ENCODE results near the gene G6PC1. TPM values are rescaled to one million over a fixed set of nuclear protein-coding genes. Genes with fewer than 3 reads are reported as not detected.

G6PC1 gene
- total and polyA plus RNA-seq, 2 of the 13 experiments (the other 11 are each of a cell fraction or from before 2014, with no cell fraction given): 1.7 to 37.9 TPM

DNA sequence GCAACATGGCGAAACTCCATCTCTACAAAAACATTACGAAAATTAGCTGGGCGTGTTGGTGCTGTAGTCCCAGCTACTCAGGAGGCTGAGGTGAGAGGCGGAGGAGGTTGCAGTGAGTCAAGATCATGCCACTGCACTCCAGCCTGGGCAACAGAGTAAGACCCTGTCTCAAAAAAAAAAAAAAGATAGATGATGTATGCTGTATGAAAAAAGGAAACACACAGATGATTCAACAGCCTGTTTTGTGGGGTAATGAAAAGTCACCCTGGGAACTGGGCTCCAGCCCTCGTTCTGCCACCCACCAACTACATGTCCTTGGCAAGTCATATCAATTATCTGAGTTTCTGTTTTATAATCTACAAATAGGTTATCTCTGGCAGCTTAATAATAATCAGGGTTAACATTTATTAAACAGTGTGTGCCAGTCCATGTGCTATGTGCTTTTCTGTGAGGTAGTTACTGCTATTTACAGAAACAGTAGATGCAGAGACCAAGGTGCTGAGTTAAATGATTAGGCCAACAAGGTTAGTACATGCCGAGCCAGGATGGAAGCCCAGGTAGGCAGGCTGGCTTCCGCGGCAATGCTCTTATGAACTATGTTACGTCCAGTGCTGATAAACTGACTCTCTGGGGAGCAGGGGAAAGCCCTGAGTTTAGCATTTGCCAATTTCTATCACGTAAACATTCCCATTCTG, 1.1 kb downstream of the G6PC1 start (continued):
- TF ChIP-seq EZH2 (conservative IDR thresholded peaks at IDR 0.05; ENCODE audit: low read depth, low read length) (no peak), FOXA3 (CRISPR knock-in tag; IDR thresholded peaks at IDR 0.05) (no peak), RCOR2 (CRISPR knock-in tag; IDR thresholded peaks at IDR 0.05) (no peak), ATF1 (CRISPR knock-in tag; IDR thresholded peaks at IDR 0.05) (no peak), STAG1 (CRISPR knock-in tag; IDR thresholded peaks at IDR 0.05) (no peak), ZNF546 (CRISPR knock-in tag; conservative IDR thresholded peaks at IDR 0.05) (0 out of 2 replicates have a peak, but pooled peaks have one; percentile 27), ZNF431 (CRISPR knock-in tag; IDR thresholded peaks at IDR 0.05; ENCODE audit: borderline replicate concordance, low read depth) (no peak), NR2F6 (IDR thresholded peaks at IDR 0.05) (no peak), NR2F6 (CRISPR knock-in tag; IDR thresholded peaks at IDR 0.05) (no peak), JUND (CRISPR knock-in tag; IDR thresholded peaks at IDR 0.05) (no peak), SSRP1 (CRISPR knock-in tag; IDR thresholded peaks at IDR 0.05) (no peak), HOXD1 (CRISPR knock-in tag; IDR thresholded peaks at IDR 0.05) (no peak), ZSCAN29 (CRISPR knock-in tag; conservative IDR thresholded peaks at IDR 0.05) (0 out of 2 replicates have a peak, but pooled peaks have one; percentile 52), SMAD9 (CRISPR knock-in tag; IDR thresholded peaks at IDR 0.05) (no peak), ATAD3A (CRISPR knock-in tag; IDR thresholded peaks at IDR 0.05) (no peak), NBN (conservative IDR thresholded peaks at IDR 0.05) (no peak), ZNF543 (CRISPR knock-in tag; IDR thresholded peaks at IDR 0.05) (0 out of 2 replicates have a peak, but pooled peaks have one; percentile 37), ZNF563 (CRISPR knock-in tag; IDR thresholded peaks at IDR 0.05) (no peak), ZNF678 (CRISPR knock-in tag; IDR thresholded peaks at IDR 0.05) (no peak), NFE2 (CRISPR knock-in tag; IDR thresholded peaks at IDR 0.05) (no peak), HMG20A (CRISPR knock-in tag; IDR thresholded peaks at IDR 0.05; ENCODE audit: borderline replicate concordance) (peak; percentile 2; the same call in 1 of the 2 replicates), ZNF180 (CRISPR knock-in tag; IDR thresholded peaks at IDR 0.05; ENCODE audit: borderline replicate concordance, low read depth) (no peak), WIZ (CRISPR knock-in tag; IDR thresholded peaks at IDR 0.05) (no peak)
- TF ChIP-seq, protein P1, sequence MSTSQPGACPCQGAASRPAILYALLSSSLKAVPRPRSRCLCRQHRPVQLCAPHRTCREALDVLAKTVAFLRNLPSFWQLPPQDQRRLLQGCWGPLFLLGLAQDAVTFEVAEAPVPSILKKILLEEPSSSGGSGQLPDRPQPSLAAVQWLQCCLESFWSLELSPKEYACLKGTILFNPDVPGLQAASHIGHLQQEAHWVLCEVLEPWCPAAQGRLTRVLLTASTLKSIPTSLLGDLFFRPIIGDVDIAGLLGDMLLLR (CRISPR knock-in tag; IDR thresholded peaks at IDR 0.05): no peak
- TF ChIP-seq, protein P2, sequence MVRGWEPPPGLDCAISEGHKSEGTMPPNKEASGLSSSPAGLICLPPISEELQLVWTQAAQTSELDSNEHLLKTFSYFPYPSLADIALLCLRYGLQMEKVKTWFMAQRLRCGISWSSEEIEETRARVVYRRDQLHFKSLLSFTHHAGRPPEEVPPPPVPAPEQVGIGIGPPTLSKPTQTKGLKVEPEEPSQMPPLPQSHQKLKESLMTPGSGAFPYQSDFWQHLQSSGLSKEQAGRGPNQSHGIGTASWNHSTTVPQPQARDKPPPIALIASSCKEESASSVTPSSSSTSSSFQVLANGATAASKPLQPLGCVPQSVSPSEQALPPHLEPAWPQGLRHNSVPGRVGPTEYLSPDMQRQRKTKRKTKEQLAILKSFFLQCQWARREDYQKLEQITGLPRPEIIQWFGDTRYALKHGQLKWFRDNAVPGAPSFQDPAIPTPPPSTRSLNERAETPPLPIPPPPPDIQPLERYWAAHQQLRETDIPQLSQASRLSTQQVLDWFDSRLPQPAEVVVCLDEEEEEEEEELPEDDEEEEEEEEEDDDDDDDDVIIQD (CRISPR knock-in tag; IDR thresholded peaks at IDR 0.05; ENCODE audit: low read depth): no peak
- TF ChIP-seq, protein P3, sequence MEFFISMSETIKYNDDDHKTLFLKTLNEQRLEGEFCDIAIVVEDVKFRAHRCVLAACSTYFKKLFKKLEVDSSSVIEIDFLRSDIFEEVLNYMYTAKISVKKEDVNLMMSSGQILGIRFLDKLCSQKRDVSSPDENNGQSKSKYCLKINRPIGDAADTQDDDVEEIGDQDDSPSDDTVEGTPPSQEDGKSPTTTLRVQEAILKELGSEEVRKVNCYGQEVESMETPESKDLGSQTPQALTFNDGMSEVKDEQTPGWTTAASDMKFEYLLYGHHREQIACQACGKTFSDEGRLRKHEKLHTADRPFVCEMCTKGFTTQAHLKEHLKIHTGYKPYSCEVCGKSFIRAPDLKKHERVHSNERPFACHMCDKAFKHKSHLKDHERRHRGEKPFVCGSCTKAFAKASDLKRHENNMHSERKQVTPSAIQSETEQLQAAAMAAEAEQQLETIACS (CRISPR knock-in tag; IDR thresholded peaks at IDR 0.05): no peak
- TF ChIP-seq, protein P4, sequence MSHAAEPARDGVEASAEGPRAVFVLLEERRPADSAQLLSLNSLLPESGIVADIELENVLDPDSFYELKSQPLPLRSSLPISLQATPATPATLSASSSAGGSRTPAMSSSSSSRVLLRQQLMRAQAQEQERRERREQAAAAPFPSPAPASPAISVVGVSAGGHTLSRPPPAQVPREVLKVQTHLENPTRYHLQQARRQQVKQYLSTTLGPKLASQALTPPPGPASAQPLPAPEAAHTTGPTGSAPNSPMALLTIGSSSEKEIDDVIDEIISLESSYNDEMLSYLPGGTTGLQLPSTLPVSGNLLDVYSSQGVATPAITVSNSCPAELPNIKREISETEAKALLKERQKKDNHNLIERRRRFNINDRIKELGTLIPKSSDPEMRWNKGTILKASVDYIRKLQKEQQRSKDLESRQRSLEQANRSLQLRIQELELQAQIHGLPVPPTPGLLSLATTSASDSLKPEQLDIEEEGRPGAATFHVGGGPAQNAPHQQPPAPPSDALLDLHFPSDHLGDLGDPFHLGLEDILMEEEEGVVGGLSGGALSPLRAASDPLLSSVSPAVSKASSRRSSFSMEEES (CRISPR knock-in tag; IDR thresholded peaks at IDR 0.05): no peak
- TF ChIP-seq, protein P5, sequence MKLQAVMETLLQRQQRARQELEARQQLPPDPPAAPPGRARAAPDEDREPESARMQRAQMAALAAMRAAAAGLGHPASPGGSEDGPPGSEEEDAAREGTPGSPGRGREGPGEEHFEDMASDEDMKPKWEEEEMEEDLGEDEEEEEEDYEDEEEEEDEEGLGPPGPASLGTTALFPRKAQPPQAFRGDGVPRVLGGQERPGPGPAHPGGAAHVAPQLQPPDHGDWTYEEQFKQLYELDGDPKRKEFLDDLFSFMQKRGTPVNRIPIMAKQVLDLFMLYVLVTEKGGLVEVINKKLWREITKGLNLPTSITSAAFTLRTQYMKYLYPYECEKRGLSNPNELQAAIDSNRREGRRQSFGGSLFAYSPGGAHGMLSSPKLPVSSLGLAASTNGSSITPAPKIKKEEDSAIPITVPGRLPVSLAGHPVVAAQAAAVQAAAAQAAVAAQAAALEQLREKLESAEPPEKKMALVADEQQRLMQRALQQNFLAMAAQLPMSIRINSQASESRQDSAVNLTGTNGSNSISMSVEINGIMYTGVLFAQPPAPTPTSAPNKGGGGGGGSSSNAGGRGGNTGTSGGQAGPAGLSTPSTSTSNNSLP (IDR thresholded peaks at IDR 0.05; ENCODE audit: low read depth, low read length): no peak

All from HepG2 (cell line).